ENCODE results near the gene SHC4. TPM values are rescaled to one million over a fixed set of nuclear protein-coding genes. Genes with fewer than 3 reads are reported as not detected.

Gene SHC4
- polyA plus RNA-seq, 3 donors = 0.09 TPM; not detected in 2

GRCh38 chr15:48888836-48889235 is 74.9 kb downstream of the SHC4 start:
- Histone ChIP-seq H3K4me3 (replicated peaks in 1 of 3; ENCODE audit: low read depth in 2 of 3, low read length in 3 of 3) (no peak overlapping the region), H3K4me1 (ENCODE audit: control insufficient read depth in 1 of 2, insufficient read depth in 2 of 2, low read length in 2 of 2) (no peaks in the 10 kb centered on the region), H4K20me1 (ENCODE audit: insufficient read depth, low read length) (no peaks in the 10 kb centered on the region), H3K27me3 (ENCODE audit: control insufficient read depth in 2 of 2, insufficient read depth in 2 of 2, low read length in 2 of 2) (no peaks in the 10 kb centered on the region), H3K79me2 (ENCODE audit: insufficient read depth, low read length) (no peaks in the 10 kb centered on the region), H3K9me3 (replicated peaks in 1 of 2; ENCODE audit: control insufficient read depth in 1 of 2, insufficient read depth in 1 of 2, low read length in 2 of 2) (no peaks in the 10 kb centered on the region), H3K27ac (ENCODE audit: low read depth in 1 of 2, low read length in 2 of 2) (no peak overlapping the region), H3K36me3 (replicated peaks in 1 of 2; ENCODE audit: control insufficient read depth in 1 of 2, insufficient read depth in 2 of 2, low read length in 2 of 2) (no peaks in the 10 kb centered on the region), H3K9ac (ENCODE audit: insufficient read depth, low read length, poor library complexity, severe bottlenecking) (no peak overlapping the region), H3K4me2 (replicated peaks; ENCODE audit: extremely low read depth, low read length, poor library complexity, severe bottlenecking) (no peak overlapping the region), H2AFZ (ENCODE audit: insufficient read depth, low read depth, low read length, poor library complexity, severe bottlenecking) (no peak overlapping the region)
- DNase-seq = no peak
- no CpG with 5 or more reads among the region's 1 CpG for WGBS (ENCODE audit: insufficient coverage)
- Mint-ChIP-seq H3K4me1 (no peaks in the 10 kb centered on the region), H3K27ac (no peak overlapping the region), H3K27me3 (ENCODE audit: low read depth in 3 of 3) (peaks cover 3 to 5% (median 5%) of the 10 kb centered on the region in 3 donors), H3K9me3 (peaks cover 0 to 2% (median 0%) of the 10 kb centered on the region in 7 donors), H3K36me3 (no peaks in the 10 kb centered on the region), H3K4me3 (no peak overlapping the region)
- intact Hi-C loops (cut with micrococcal nuclease) = no loop called here
- no peak for TF ChIP-seq CTCF (IDR thresholded peaks at IDR 0.05)

GRCh38 chr15:48888191-48888590 is 75.5 kb downstream of the SHC4 start:
- no peaks in the 10 kb centered on the region for H3K4me1 Mint-ChIP-seq
- Histone ChIP-seq H3K36me3 (replicated peaks in 1 of 2; ENCODE audit: control insufficient read depth in 1 of 2, insufficient read depth in 2 of 2, low read length in 2 of 2) (no peaks in the 10 kb centered on the region), H2AFZ (ENCODE audit: insufficient read depth, low read depth, low read length, poor library complexity, severe bottlenecking) (no peak overlapping the region), H3K27me3 (ENCODE audit: control insufficient read depth in 2 of 2, insufficient read depth in 2 of 2, low read length in 2 of 2) (no peaks in the 10 kb centered on the region), H3K27ac (ENCODE audit: low read depth in 1 of 2, low read length in 2 of 2) (no peak overlapping the region), H3K79me2 (ENCODE audit: insufficient read depth, low read length) (no peaks in the 10 kb centered on the region), H3K4me3 (replicated peaks in 1 of 3; ENCODE audit: low read depth in 2 of 3, low read length in 3 of 3) (no peak overlapping the region), H3K9ac (ENCODE audit: insufficient read depth, low read length, poor library complexity, severe bottlenecking) (no peak overlapping the region), H3K9me3 (replicated peaks in 1 of 2; ENCODE audit: control insufficient read depth in 1 of 2, insufficient read depth in 1 of 2, low read length in 2 of 2) (no peaks in the 10 kb centered on the region), H3K4me1 (ENCODE audit: control insufficient read depth in 1 of 2, insufficient read depth in 2 of 2, low read length in 2 of 2) (no peaks in the 10 kb centered on the region), H3K4me2 (replicated peaks; ENCODE audit: extremely low read depth, low read length, poor library complexity, severe bottlenecking) (no peak overlapping the region), H4K20me1 (ENCODE audit: insufficient read depth, low read length) (no peaks in the 10 kb centered on the region)
- H3K27ac Mint-ChIP-seq = no peak overlapping the region
- H3K9me3 Mint-ChIP-seq = peaks cover 0 to 2% (median 0%) of the 10 kb centered on the region in 7 donors
- no peak overlapping the region for H3K4me3 Mint-ChIP-seq
- intact Hi-C loops (cut with micrococcal nuclease) = no loop called here
- no CpG with 5 or more reads among the region's 4 CpGs for WGBS (ENCODE audit: insufficient coverage)
- DNase-seq = no peak
- peaks cover 0 to 5% (median 3%) of the 10 kb centered on the region in 3 donors for H3K27me3 Mint-ChIP-seq (ENCODE audit: low read depth in 3 of 3)
- no peak for TF ChIP-seq CTCF (IDR thresholded peaks at IDR 0.05)
- H3K36me3 Mint-ChIP-seq = no peaks in the 10 kb centered on the region

Data from CD14-positive monocyte (primary cell).